HEK293 (cell line): Measurements from ENCODE around the gene UBE2J2.

ENCODE experiments used
- CTCF ChIA-PET: fragments of 350-600 bp; formaldehyde crosslinking; extraction: SDS; loops from one replicate; lab custom pipeline; 2021; ENCODE audit warnings: antibody characterized with exemption; lab: Yijun Ruan, JAX
- POLR2A ChIA-PET: fragments of 300-600 bp; formaldehyde crosslinking; extraction: SDS; loops from one replicate; lab custom pipeline; 2020; ENCODE audit warnings: antibody characterized with exemption, inconsistent platforms; lab: Yijun Ruan, JAX
- H3K27ac ChIP-seq: fragments of 200-500 bp; sonication (Bioruptor generic); 2 replicates; pipeline ENCODE4 v1.5.1; 2014; ENCODE audit warnings: low read depth, low read length, control low read depth, inconsistent platforms; ENCODE audit errors: extremely low read depth
- H3K36me3 ChIP-seq, 2 experiments: fragments of 200-500 bp in 1 of 2; sonication (Bioruptor generic) in 1 of 2; 1 replicate in 1 of 2; 2 replicates in 1 of 2; pipeline ENCODE4 v1.5.1; 2014 to 2017; ENCODE audit warnings: inconsistent platforms in 2 of 2, low read length in 2 of 2; ENCODE audit not compliant: control insufficient read depth in 2 of 2, insufficient read depth in 1 of 2
- H3K4me1 ChIP-seq: fragments of 200-500 bp; sonication (Bioruptor generic); 2 replicates; pipeline ENCODE4 v1.5.1; 2014; ENCODE audit warnings: mild to moderate bottlenecking, low read length, inconsistent platforms; ENCODE audit not compliant: control insufficient read depth, insufficient read depth
- H3K4me3 ChIP-seq: 2 replicates; pipeline ENCODE4 v1.5.1; 2011; ENCODE audit warnings: low read depth, mild to moderate bottlenecking, control low read depth, low read length, moderate library complexity
- H3K9me3 ChIP-seq: fragments of 200-500 bp; sonication (Bioruptor generic); 2 replicates; pipeline ENCODE4 v1.5.1; 2014; ENCODE audit warnings: low read depth, low read length, inconsistent platforms; ENCODE audit not compliant: control insufficient read depth, insufficient read depth
- EGR2 ChIP-seq: fragments of 450-650 bp; formaldehyde crosslinking; IDR thresholded peaks from 2 replicates; pipeline ENCODE4 v1.5.1; 2016; ENCODE audit warnings: low read depth, missing biosample characterization, missing genetic modification characterization
- GLIS2 ChIP-seq: fragments of 450-650 bp; formaldehyde crosslinking; IDR thresholded peaks from 2 replicates; pipeline ENCODE4 v1.5.1; 2016; ENCODE audit warnings: missing biosample characterization, missing genetic modification characterization
- KLF1 ChIP-seq: fragments of 450-650 bp; formaldehyde crosslinking; IDR thresholded peaks from 2 replicates; pipeline ENCODE4 v1.5.1; 2016; ENCODE audit warnings: missing biosample characterization, missing genetic modification characterization
- SP2 ChIP-seq: fragments of 450-650 bp; formaldehyde crosslinking; IDR thresholded peaks from 2 replicates; pipeline ENCODE4 v1.5.1; 2016; ENCODE audit warnings: missing biosample characterization, missing genetic modification characterization
- ZBTB20 ChIP-seq: fragments of 450-650 bp; formaldehyde crosslinking; IDR thresholded peaks from 2 replicates; pipeline ENCODE4 v1.5.1; 2016; ENCODE audit warnings: missing biosample characterization, missing genetic modification characterization
- ZFHX2 ChIP-seq: fragments of 450-650 bp; formaldehyde crosslinking; conservative IDR thresholded peaks from 2 replicates; pipeline ENCODE4 v1.5.1; 2016; ENCODE audit warnings: missing biosample characterization, missing genetic modification characterization
- ZIC2 ChIP-seq: fragments of 450-650 bp; formaldehyde crosslinking; IDR thresholded peaks from 2 replicates; pipeline ENCODE4 v1.5.1; 2016; ENCODE audit warnings: missing biosample characterization, missing genetic modification characterization
- ZNF114 ChIP-seq: fragments of 450-650 bp; formaldehyde crosslinking; IDR thresholded peaks from 2 replicates; pipeline ENCODE4 v1.5.0; 2017; ENCODE audit warnings: missing biosample characterization, missing genetic modification characterization
- ZNF138 ChIP-seq: fragments of 450-650 bp; formaldehyde crosslinking; IDR thresholded peaks from 2 replicates; pipeline ENCODE4 v1.5.1; 2016; ENCODE audit warnings: missing biosample characterization, missing genetic modification characterization, borderline replicate concordance
- ZNF266 ChIP-seq: fragments of 450-650 bp; formaldehyde crosslinking; IDR thresholded peaks from 2 replicates; pipeline ENCODE4 v1.5.1; 2016; ENCODE audit warnings: missing biosample characterization, missing genetic modification characterization, low read depth
- ZNF335 ChIP-seq: fragments of 450-650 bp; formaldehyde crosslinking; conservative IDR thresholded peaks from 2 replicates; pipeline ENCODE4 v1.5.1; 2016; ENCODE audit warnings: missing biosample characterization, missing genetic modification characterization
- ZNF510 ChIP-seq: fragments of 450-650 bp; formaldehyde crosslinking; IDR thresholded peaks from 2 replicates; pipeline ENCODE4 v1.5.1; 2018; ENCODE audit warnings: mild to moderate bottlenecking, missing genetic modification characterization, missing biosample characterization; ENCODE audit not compliant: insufficient replicate concordance
- ZNF560 ChIP-seq: fragments of 450-650 bp; formaldehyde crosslinking; IDR thresholded peaks from 2 replicates; pipeline ENCODE4 v1.5.1; 2017; ENCODE audit warnings: missing biosample characterization, missing genetic modification characterization, borderline replicate concordance
- ZNF596 ChIP-seq: fragments of 450-650 bp; IDR thresholded peaks from 2 replicates; pipeline ENCODE4 v1.5.0; 2018; ENCODE audit warnings: missing biosample characterization, mild to moderate bottlenecking, missing genetic modification characterization, moderate library complexity
- TF ChIP-seq, protein P1 (sequence below): fragments of 450-650 bp; formaldehyde crosslinking; IDR thresholded peaks from 2 replicates; pipeline ENCODE4 v1.5.1; 2017; ENCODE audit warnings: missing biosample characterization, missing genetic modification characterization
- TF ChIP-seq, protein P2 (sequence below): fragments of 450-650 bp; formaldehyde crosslinking; IDR thresholded peaks from 2 replicates; pipeline ENCODE4 v1.5.1; 2016; ENCODE audit warnings: missing biosample characterization, missing genetic modification characterization
- TF ChIP-seq, protein P3 (sequence below): fragments of 450-650 bp; formaldehyde crosslinking; IDR thresholded peaks from 2 replicates; pipeline ENCODE4 v1.5.1; 2016; ENCODE audit warnings: missing biosample characterization, missing genetic modification characterization, low read depth
- TF ChIP-seq, protein P4 (sequence below): sonication (generic); formaldehyde crosslinking; IDR thresholded peaks from 2 replicates; pipeline ENCODE4 v1.8.1; 2022; ENCODE audit warnings: mild to moderate bottlenecking, moderate library complexity, missing genetic modification reagents
- TF ChIP-seq, protein P5 (sequence below): fragments of 450-650 bp; formaldehyde crosslinking; conservative IDR thresholded peaks from 2 replicates; pipeline ENCODE4 v1.5.1; 2016; ENCODE audit warnings: low read depth, missing biosample characterization, missing genetic modification characterization

Gene UBE2J2

DNA sequence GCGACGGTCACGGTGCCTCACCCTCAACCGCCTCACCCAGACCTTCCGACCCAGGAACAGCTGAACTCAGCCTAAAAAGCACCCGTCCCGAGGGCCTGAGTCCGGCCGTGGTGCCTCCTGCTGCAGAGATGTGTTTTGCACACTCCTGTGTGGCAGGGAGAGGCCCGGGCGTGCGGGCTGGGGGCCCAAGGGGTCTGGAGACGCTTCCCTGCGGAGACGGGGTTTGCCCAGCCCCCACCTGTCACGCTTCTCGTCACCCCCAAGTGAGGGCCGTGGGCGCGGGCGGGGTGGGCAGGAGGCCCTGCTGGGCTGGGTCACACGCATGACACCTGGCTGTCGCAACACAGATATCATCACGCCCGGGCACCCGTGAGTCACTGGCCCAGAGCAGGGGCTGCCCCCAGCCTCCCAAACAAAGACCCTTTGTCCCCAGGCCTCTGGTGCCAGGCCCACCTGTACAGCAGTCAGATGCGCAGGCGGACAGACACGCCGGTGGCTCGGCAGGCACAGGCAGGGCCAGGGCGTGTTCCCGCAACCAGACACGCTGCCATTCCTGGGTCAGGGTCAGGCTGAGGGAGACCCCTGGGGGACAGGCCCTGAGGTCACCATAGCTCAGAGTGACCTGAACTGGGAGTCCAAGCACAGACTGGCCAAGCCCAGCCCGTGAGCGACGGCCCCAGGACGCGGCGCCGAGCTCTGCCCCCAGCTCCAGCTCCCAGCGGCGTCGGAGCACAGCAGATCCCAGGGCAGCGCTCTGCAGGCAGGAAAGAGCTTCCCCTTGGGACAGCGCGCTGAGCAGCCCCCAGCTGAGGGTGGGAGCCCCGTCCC is 35.6 kb downstream of the UBE2J2 start:
- Histone ChIP-seq H3K9me3 (no peaks in the 10 kb centered on the region), H3K4me3 (no peak overlapping the region), H3K27ac (no peak overlapping the region; the same call in 1 of the 2 replicates), H3K4me1 (no peaks in the 10 kb centered on the region; the same call in 1 of the 2 replicates), H3K36me3 (peaks cover 0 to 10% of the 10 kb centered on the region in 2 experiments; a peak in 1 of 3 replicates)
- POLR2A ChIA-PET: interaction anchor here (0.5 to 1.1 kb wide), 4 partner anchors 12 to 116 kb away, joined by 3 to 6 read pairs (median 4); no protein-coding TSS in a partner anchor
- CTCF ChIA-PET: interaction anchor here (1.2 to 3.2 kb wide), 2 partner anchors 116 to 254 kb away, joined by 3 to 13 read pairs; no protein-coding TSS in a partner anchor
- TF ChIP-seq KLF1 (tag by site-specific recombination) (peak; percentile 44; the same call in 1 of the 2 replicates), ZNF510 (tag by site-specific recombination) (no peak), ZBTB20 (tag by site-specific recombination) (peak; percentile 54; the same call in 1 of the 2 replicates), ZNF114 (no peak), GLIS2 (tag by site-specific recombination) (peak; percentile 45; the same call in 1 of the 2 replicates), ZNF138 (tag by site-specific recombination) (no peak), ZNF596 (tag by site-specific recombination) (no peak), ZIC2 (tag by site-specific recombination) (peak; percentile 44; the same call in 1 of the 2 replicates), ZNF266 (tag by site-specific recombination) (no peak), ZNF335 (tag by site-specific recombination) (no peak), ZFHX2 (tag by site-specific recombination) (peak; percentile 78), EGR2 (tag by site-specific recombination) (peak; percentile 43; the same call in 1 of the 2 replicates), ZNF560 (tag by site-specific recombination) (no peak), SP2 (tag by site-specific recombination) (0 out of 2 replicates have a peak, but pooled peaks have one; percentile 5)
- TF ChIP-seq, protein P1, sequence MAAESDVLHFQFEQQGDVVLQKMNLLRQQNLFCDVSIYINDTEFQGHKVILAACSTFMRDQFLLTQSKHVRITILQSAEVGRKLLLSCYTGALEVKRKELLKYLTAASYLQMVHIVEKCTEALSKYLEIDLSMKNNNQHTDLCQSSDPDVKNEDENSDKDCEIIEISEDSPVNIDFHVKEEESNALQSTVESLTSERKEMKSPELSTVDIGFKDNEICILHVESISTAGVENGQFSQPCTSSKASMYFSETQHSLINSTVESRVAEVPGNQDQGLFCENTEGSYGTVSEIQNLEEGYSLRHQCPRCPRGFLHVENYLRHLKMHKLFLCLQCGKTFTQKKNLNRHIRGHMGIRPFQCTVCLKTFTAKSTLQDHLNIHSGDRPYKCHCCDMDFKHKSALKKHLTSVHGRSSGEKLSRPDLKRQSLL (tag by site-specific recombination): peak; percentile 85
- TF ChIP-seq, protein P2, sequence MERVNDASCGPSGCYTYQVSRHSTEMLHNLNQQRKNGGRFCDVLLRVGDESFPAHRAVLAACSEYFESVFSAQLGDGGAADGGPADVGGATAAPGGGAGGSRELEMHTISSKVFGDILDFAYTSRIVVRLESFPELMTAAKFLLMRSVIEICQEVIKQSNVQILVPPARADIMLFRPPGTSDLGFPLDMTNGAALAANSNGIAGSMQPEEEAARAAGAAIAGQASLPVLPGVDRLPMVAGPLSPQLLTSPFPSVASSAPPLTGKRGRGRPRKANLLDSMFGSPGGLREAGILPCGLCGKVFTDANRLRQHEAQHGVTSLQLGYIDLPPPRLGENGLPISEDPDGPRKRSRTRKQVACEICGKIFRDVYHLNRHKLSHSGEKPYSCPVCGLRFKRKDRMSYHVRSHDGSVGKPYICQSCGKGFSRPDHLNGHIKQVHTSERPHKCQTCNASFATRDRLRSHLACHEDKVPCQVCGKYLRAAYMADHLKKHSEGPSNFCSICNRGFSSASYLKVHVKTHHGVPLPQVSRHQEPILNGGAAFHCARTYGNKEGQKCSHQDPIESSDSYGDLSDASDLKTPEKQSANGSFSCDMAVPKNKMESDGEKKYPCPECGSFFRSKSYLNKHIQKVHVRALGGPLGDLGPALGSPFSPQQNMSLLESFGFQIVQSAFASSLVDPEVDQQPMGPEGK (tag by site-specific recombination): peak; percentile 24; the same call in 1 of the 2 replicates
- TF ChIP-seq, protein P3, sequence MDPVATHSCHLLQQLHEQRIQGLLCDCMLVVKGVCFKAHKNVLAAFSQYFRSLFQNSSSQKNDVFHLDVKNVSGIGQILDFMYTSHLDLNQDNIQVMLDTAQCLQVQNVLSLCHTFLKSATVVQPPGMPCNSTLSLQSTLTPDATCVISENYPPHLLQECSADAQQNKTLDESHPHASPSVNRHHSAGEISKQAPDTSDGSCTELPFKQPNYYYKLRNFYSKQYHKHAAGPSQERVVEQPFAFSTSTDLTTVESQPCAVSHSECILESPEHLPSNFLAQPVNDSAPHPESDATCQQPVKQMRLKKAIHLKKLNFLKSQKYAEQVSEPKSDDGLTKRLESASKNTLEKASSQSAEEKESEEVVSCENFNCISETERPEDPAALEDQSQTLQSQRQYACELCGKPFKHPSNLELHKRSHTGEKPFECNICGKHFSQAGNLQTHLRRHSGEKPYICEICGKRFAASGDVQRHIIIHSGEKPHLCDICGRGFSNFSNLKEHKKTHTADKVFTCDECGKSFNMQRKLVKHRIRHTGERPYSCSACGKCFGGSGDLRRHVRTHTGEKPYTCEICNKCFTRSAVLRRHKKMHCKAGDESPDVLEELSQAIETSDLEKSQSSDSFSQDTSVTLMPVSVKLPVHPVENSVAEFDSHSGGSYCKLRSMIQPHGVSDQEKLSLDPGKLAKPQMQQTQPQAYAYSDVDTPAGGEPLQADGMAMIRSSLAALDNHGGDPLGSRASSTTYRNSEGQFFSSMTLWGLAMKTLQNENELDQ (tag by site-specific recombination): no peak
- TF ChIP-seq, protein P4, sequence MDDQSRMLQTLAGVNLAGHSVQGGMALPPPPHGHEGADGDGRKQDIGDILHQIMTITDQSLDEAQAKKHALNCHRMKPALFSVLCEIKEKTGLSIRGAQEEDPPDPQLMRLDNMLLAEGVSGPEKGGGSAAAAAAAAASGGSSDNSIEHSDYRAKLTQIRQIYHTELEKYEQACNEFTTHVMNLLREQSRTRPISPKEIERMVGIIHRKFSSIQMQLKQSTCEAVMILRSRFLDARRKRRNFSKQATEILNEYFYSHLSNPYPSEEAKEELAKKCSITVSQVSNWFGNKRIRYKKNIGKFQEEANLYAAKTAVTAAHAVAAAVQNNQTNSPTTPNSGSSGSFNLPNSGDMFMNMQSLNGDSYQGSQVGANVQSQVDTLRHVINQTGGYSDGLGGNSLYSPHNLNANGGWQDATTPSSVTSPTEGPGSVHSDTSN (CRISPR knock-in tag): 0 out of 2 replicates have a peak, but pooled peaks have one; percentile 36
- TF ChIP-seq, protein P5, sequence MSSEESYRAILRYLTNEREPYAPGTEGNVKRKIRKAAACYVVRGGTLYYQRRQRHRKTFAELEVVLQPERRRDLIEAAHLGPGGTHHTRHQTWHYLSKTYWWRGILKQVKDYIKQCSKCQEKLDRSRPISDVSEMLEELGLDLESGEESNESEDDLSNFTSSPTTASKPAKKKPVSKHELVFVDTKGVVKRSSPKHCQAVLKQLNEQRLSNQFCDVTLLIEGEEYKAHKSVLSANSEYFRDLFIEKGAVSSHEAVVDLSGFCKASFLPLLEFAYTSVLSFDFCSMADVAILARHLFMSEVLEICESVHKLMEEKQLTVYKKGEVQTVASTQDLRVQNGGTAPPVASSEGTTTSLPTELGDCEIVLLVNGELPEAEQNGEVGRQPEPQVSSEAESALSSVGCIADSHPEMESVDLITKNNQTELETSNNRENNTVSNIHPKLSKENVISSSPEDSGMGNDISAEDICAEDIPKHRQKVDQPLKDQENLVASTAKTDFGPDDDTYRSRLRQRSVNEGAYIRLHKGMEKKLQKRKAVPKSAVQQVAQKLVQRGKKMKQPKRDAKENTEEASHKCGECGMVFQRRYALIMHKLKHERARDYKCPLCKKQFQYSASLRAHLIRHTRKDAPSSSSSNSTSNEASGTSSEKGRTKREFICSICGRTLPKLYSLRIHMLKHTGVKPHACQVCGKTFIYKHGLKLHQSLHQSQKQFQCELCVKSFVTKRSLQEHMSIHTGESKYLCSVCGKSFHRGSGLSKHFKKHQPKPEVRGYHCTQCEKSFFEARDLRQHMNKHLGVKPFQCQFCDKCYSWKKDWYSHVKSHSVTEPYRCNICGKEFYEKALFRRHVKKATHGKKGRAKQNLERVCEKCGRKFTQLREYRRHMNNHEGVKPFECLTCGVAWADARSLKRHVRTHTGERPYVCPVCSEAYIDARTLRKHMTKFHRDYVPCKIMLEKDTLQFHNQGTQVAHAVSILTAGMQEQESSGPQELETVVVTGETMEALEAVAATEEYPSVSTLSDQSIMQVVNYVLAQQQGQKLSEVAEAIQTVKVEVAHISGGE (tag by site-specific recombination): no peak
